Gastrocnemius medialis (tissue), 4 donors: ENCODE data around the gene GLT8D1. TPM values are rescaled to one million over a fixed set of nuclear protein-coding genes. Genes with fewer than 3 reads are reported as not detected.
"Not testable (repeated sequence)": the region's sequence is repeated elsewhere in the genome, so short reads cannot be mapped to it uniquely, and the experiment has no call there.

ENCODE experiments used
- ATAC-seq, 2 donors: fragments of 150-250 bp; one replicate each; pipeline ENCODE4 v1.9.1; 2016
- DNase-seq, 2 donors: peaks; one replicate each; pipeline ENCODE4 v3.0.0-alpha.2; 2019
- H3K27ac ChIP-seq, 4 donors: fragments of 200-600 bp; sonication (generic); 1 replicate in 1 of 4; 2 replicates in 3 of 4; pipeline ENCODE4 v1.5.1; 2016 to 2018; ENCODE audit warnings: mild to moderate bottlenecking in 2 of 4, moderate library complexity in 1 of 4
- H3K27me3 ChIP-seq, 3 donors: fragments of 200-600 bp; sonication (generic) in 2 of 3; 1 replicate in 1 of 3; 2 replicates in 2 of 3; pipeline versions ENCODE4 v1.5.1 to v1.6.0; 2016 to 2019; ENCODE audit warnings: mild to moderate bottlenecking in 1 of 3, moderate library complexity in 1 of 3
- H3K36me3 ChIP-seq, 2 donors: fragments of 200-600 bp; sonication (generic) in 1 of 2; one replicate each; pipeline ENCODE4 v1.5.1; 2017 to 2018
- H3K4me1 ChIP-seq, 2 donors: fragments of 200-600 bp; sonication (generic) in 1 of 2; one replicate each; pipeline ENCODE4 v1.5.1; 2016 to 2017; ENCODE audit warnings: mild to moderate bottlenecking in 2 of 2
- H3K4me3 ChIP-seq, 4 donors: fragments of 200-600 bp; sonication (generic) in 3 of 4; 1 replicate in 1 of 4; 2 replicates in 3 of 4; pipeline ENCODE4 v1.5.1; 2016 to 2019; ENCODE audit warnings: mild to moderate bottlenecking in 2 of 4
- H3K9me3 ChIP-seq, 3 donors: fragments of 200-600 bp; sonication (generic) in 2 of 3; 1 replicate in 1 of 3; 2 replicates in 2 of 3; pipeline ENCODE4 v1.5.1; 2016 to 2019
- POLR2A ChIP-seq, 2 donors: fragments of 450-650 bp; IDR thresholded peaks; one replicate each; pipeline ENCODE4 v1.6.1; 2017; ENCODE audit warnings: antibody characterized with exemption in 2 of 2, mild to moderate bottlenecking in 2 of 2, moderate library complexity in 2 of 2
- in situ Hi-C, 4 donors: fragments of 200-750 bp; cut with MboI; loops; one replicate each; pipeline versions ENCODE4 v1.15.0 to v1.8.0; 2017; ENCODE audit warnings: low sequenced_read_pairs in 4 of 4
- intact Hi-C: fragments of 100-400 bp; cut with DNase I; formaldehyde crosslinking; loops from one replicate; pipeline ENCODE4 v1.15.1; 2023; ENCODE audit warnings: low total_unique reads
- total RNA-seq, 4 donors: library from RNA; depleted of rRNA; stranded (reverse); fragments of >200 nt; gene quantifications; one replicate each; pipeline versions ENCODE4 v1.1.0 to v1.2.3, GENCODE V29; 2016
- TF ChIP-seq, protein P1 (sequence below), 5 experiments: fragments of 450-650 bp in 3 of 5; fragments of 200-600 bp in 2 of 5; sonication (generic) in 2 of 5; IDR thresholded peaks in 4 of 5; conservative IDR thresholded peaks in 1 of 5; 1 replicate in 4 of 5; 2 replicates in 1 of 5; pipeline ENCODE4 v1.5.1; 2016 to 2019; ENCODE audit warnings: antibody characterized with exemption in 5 of 5, mild to moderate bottlenecking in 3 of 5, moderate library complexity in 3 of 5

Gene GLT8D1
- total RNA-seq, 4 donors from 2014 or later: 15.6 to 39.6 (median 27.5) TPM

DNA sequence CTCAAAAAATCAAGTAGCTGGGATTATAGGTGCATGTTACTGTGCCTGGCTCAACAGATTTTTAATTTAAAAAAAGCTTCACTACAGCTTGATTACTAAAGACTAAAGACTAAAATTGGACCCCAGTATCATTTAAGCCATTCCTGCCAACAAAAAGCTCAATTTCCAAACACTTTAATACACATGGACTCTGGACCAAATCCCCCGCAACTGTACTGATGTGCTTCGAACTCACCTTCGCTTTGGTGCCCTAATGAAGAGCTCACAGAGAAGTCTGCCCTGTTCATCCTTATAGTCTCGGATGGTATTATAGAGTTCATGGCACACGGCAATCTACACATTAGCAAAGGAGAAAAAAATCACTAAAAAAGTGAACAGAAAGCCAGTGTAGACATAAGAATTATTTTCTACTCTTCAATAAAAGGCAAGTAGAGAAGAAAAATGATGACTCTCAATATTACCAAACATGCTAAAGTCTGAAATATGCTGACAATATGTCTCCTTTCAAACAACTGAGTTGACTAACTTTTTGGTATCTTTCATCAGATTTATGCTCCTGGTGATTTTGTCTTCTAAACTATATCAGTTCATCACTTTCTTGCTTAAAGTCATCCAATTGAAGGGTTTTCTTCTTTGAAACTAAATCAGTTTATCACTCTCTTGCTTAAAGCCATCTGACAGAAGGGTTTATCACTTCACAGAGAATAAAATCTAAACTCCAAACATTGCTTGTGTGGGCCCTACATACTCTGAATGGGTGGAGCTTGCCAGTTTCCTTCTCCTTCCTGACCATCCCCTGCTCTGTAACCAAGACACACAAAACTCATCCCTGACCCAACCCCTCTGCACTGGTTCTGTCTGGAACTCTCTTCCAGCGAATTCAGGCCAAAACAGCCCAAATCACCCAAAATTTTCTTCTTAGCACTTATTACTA lies 27.1 kb downstream of the GLT8D1 start:
- in situ Hi-C loops (no loop called here), intact Hi-C loops (no loop called here)
- Histone ChIP-seq H3K9me3 (no peaks in the 10 kb centered on the region), H3K27ac (peak overlapping the region in 1 of 4 donors; percentile 16), H3K4me1 (peaks cover 8 to 32% of the 10 kb centered on the region in 2 donors), H3K4me3 (no peak overlapping the region), H3K36me3 (peaks cover 0 to 78% of the 10 kb centered on the region in 2 donors), H3K27me3 (no peaks in the 10 kb centered on the region)
- ATAC-seq: no peak
- no peak for TF ChIP-seq POLR2A (IDR thresholded peaks at IDR 0.05)
- TF ChIP-seq, protein P1, sequence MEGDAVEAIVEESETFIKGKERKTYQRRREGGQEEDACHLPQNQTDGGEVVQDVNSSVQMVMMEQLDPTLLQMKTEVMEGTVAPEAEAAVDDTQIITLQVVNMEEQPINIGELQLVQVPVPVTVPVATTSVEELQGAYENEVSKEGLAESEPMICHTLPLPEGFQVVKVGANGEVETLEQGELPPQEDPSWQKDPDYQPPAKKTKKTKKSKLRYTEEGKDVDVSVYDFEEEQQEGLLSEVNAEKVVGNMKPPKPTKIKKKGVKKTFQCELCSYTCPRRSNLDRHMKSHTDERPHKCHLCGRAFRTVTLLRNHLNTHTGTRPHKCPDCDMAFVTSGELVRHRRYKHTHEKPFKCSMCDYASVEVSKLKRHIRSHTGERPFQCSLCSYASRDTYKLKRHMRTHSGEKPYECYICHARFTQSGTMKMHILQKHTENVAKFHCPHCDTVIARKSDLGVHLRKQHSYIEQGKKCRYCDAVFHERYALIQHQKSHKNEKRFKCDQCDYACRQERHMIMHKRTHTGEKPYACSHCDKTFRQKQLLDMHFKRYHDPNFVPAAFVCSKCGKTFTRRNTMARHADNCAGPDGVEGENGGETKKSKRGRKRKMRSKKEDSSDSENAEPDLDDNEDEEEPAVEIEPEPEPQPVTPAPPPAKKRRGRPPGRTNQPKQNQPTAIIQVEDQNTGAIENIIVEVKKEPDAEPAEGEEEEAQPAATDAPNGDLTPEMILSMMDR (IDR thresholded peaks at IDR 0.05 in 4 of 5, conservative IDR thresholded peaks at IDR 0.05 in 1 of 5): no peak
- DNase-seq: no peak

DNA sequence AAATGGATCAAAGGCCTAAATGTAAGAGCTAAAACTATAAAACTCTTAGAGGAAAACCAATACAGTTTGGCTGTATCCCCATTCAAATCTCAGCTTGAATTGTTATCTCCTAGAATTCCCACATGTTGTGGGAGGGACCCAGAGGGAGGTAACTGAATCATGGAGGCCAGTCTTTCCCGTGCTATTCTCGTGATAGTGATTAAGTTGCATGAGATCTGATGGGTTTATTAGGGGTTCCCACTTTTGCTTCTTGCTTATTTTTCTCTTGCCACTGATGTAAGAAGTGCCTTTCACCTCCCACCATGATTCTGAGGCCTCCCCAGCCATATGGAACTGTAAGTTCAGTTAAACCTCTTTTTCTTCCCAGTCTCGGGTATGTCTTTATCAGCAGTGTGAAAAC lies 29.4 kb downstream of the GLT8D1 start:
- DNase-seq, H3K9me3 ChIP-seq, H3K27ac ChIP-seq, H3K27me3 ChIP-seq, in situ Hi-C loops, ATAC-seq, intact Hi-C loops, H3K4me3 ChIP-seq: not testable (repeated sequence)
- Histone ChIP-seq H3K36me3 (peaks cover 0 to 91% of the 10 kb centered on the region in 2 donors), H3K4me1 (peaks cover 0 to 14% of the 10 kb centered on the region in 2 donors)

DNA sequence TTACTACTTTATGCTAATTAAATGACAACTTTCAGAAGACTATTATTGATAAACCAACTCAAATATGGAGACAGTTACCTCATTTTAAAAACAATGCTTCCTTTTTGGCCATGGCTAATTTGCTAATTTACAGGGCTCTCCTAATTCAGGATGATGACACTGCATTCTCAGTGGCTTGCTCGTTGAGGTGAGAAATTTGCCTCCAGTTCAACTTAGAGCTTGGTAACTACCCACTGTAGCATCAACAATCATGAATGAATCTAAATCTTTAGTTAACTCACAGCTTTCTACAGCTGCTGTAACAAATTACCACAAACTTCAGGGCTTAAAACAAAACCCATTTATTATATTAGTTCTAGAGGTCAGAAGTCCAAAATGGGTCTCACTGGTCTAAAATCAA lies 33.9 kb downstream of the GLT8D1 start:
- DNase-seq (no peak), ATAC-seq (no peak)
- TF ChIP-seq POLR2A (IDR thresholded peaks at IDR 0.05): no peak
- TF ChIP-seq, protein P1 (IDR thresholded peaks at IDR 0.05 in 4 of 5, conservative IDR thresholded peaks at IDR 0.05 in 1 of 5): no peak
- Histone ChIP-seq H3K36me3 (peaks cover 0 to 60% of the 10 kb centered on the region in 2 donors), H3K9me3 (no peaks in the 10 kb centered on the region), H3K27ac (peak overlapping the region in 3 of 4 donors; percentile 61 to 77 (median 70)), H3K27me3 (no peaks in the 10 kb centered on the region), H3K4me1 (peaks cover 0 to 4% of the 10 kb centered on the region in 2 donors), H3K4me3 (no peak overlapping the region)
- intact Hi-C loops (no loop called here), in situ Hi-C loops (no loop called here)

DNA sequence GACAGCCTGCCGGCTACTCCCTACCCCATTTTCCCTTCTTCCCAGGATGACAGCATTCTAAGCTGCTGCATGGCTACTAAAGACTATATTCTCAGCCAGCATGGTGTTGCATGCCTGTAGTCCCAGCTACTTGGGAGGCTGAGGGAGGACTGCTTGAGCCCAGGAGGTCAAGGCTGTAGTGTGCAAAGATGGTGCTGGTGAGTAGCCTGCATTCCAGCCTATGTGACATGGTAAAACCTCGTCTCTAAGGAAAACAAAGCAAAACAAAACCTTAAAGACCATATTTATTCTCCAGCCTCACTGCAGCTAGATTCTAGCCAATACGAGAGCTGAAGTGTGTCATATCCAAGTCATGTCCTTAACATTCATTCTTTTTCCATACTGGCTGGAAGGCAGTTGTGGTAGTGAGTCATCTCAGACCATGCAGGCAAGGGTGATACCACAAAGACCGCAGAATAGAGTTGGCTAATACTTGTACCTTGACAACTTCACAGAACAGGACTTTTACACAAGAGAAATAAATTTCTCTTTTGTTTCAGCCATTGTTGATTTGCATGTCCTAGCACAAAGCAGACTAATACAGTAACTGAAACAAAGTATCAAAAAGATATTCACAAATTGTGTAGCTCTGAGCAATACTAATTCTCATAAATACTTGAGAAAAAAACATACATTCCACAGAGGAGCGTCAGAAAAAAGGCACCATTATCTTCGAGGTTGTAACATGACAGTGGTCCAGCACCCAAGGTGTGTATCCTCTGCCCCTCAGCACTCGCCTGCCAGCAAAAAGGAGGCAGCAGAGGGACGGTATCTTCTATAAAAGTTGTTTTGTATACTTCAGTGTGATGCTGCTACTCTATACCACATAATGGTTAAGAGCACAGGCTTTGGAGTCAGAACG lies 34.7 kb downstream of the GLT8D1 start:
- DNase-seq: peak; percentile 10 to 41
- Histone ChIP-seq H3K4me3 (no peak overlapping the region), H3K4me1 (peaks cover 0 to 4% of the 10 kb centered on the region in 2 donors), H3K9me3 (no peaks in the 10 kb centered on the region), H3K36me3 (peaks cover 0 to 61% of the 10 kb centered on the region in 2 donors), H3K27ac (peak overlapping the region; percentile 3 to 77 (median 66)), H3K27me3 (no peaks in the 10 kb centered on the region)
- in situ Hi-C loops: no loop called here
- ATAC-seq: peak; percentile 96 to 99
- TF ChIP-seq, protein P1 (IDR thresholded peaks at IDR 0.05 in 4 of 5, conservative IDR thresholded peaks at IDR 0.05 in 1 of 5): no peak
- no peak for TF ChIP-seq POLR2A (IDR thresholded peaks at IDR 0.05)
- intact Hi-C loops: no loop called here
